Measurements from ENCODE around the gene TPSD1.
"Not testable (repeated sequence)": the region's sequence is repeated elsewhere in the genome, so short reads cannot be mapped to it uniquely, and the experiment has no call there.

The TPSD1 gene

DNA sequence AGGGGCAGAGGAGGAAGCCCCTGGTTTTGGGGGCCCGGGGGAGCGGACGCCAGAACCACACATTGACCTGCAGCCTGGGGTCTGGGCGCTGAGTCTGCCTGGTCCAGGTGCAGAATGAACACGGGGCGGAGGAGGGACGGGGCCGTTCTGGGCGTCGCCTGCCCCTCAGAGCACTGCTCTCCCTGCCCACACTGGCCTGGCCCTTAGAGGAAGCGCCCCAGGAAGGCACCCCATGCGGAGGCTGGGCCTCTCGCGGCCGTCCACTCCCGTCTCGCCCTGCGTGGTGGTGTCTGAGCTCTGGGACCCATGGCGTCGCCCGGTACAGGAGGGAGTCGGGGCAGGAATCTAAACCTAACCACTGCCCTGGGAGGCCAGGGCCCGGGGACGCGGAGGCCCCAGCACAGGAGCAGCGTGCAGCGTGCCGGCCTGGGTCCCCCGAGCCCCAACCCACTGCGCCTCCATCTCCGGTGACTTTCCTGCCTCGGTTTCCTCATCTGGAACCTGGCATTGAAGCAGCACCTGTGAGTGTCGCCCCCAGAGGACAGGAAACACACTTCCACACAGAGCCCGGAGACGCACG, 4.3 kb downstream of the TPSD1 start:
- Histone ChIP-seq H3K9ac (ENCODE audit: low read length) (no peak overlapping the region), H3K4me1 (ENCODE audit: control insufficient read depth, low read depth, low read length) (no peaks in the 10 kb centered on the region), H3K36me3 (ENCODE audit: control insufficient read depth, low read depth, low read length) (no peaks in the 10 kb centered on the region), H3K4me3 (ENCODE audit: low read length) (no peak overlapping the region), H3K27ac (ENCODE audit: low read length) (no peak overlapping the region), H3K9me3 (ENCODE audit: control insufficient read depth, low read depth, low read length) (no peaks in the 10 kb centered on the region), H3K27me3 (ENCODE audit: control insufficient read depth, insufficient read depth, low read length) (peaks cover 43% of the 10 kb centered on the region)

DNA sequence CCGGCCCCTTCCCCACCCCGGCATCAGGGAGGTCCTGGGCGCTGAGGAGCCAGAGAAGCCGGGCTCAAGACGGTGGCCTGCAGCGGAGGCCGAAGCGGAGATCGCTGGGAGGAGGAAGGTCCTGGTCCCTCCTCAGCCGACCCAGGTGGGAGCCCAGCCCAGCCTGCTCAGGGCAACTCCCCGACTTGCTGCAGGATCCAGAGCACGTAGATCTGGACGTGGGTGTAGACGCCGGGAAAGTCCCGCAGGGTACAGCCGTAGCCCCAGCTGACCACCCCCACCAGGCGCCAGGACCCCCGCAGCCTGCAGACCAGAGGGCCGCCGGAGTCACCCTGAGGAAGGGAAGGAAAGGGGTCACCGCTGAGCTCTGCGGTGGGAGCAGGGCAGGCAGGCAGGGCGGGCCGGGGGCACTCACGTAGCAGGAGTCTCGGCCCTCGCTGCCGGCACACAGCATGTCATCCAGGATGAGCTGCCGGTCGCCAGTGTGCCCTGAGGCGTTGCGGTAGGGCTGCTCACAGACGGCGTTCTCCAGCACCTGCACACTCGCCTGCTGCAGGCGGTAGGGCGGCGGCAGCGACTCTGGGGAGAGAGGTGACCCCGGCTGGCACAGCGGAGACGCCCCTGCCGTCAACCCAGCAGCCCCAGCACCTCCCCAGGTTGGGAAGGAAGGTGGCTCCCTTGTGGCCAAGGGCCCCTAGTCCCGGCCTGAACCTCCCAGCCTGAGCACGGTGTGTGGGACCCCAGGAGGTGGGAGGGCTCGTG, 5.4 kb downstream of the TPSD1 start:
- peaks cover 43% of the 10 kb centered on the region for H3K27me3 ChIP-seq (ENCODE audit: control insufficient read depth, insufficient read depth, low read length)
- no peak overlapping the region for H3K9ac ChIP-seq (ENCODE audit: low read length)
- H3K36me3 ChIP-seq (ENCODE audit: control insufficient read depth, low read depth, low read length): no peaks in the 10 kb centered on the region
- no peaks in the 10 kb centered on the region for H3K9me3 ChIP-seq (ENCODE audit: control insufficient read depth, low read depth, low read length)
- H3K27ac ChIP-seq (ENCODE audit: low read length): no peak overlapping the region
- no peaks in the 10 kb centered on the region for H3K4me1 ChIP-seq (ENCODE audit: control insufficient read depth, low read depth, low read length)
- H3K4me3 ChIP-seq (ENCODE audit: low read length): no peak overlapping the region

DNA sequence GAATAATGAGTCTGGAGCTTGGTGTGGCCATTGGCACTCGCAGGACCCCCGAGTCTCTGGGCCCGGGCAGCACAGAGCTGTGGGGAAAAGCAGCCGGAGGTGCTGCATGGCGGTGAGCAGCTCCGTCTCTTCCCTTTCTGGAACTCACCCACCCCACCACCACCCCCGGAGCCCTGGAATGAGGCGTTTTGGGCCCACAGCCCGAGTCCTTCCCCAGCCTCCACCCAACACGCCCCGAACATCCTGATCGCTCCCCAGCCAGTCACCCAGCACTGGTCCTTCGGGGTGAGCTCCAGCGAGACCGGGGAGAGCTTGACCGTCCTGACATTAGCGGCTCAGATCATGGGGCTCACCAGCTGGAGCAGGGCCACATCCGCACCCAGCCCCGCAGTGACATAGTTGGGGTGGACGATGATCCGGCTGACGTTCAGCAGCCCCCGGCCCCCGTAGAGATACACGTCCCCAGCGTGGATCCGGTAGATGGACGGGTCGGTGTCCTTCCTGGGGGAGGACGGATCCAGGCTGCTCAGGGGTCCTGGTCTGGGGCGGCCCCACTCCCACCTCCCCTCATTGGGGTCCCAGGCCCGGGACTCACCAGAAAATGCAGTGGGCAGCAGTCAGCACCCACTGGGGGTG, 6.5 kb downstream of the TPSD1 start:
- Histone ChIP-seq H3K4me3 (ENCODE audit: low read length) (no peak overlapping the region), H3K27ac (ENCODE audit: low read length) (no peak overlapping the region), H3K9me3 (ENCODE audit: control insufficient read depth, low read depth, low read length) (no peaks in the 10 kb centered on the region), H3K9ac (ENCODE audit: low read length) (no peak overlapping the region), H3K27me3 (ENCODE audit: control insufficient read depth, insufficient read depth, low read length) (peaks cover 40% of the 10 kb centered on the region), H3K4me1 (ENCODE audit: control insufficient read depth, low read depth, low read length) (no peaks in the 10 kb centered on the region), H3K36me3 (ENCODE audit: control insufficient read depth, low read depth, low read length) (no peaks in the 10 kb centered on the region)

DNA sequence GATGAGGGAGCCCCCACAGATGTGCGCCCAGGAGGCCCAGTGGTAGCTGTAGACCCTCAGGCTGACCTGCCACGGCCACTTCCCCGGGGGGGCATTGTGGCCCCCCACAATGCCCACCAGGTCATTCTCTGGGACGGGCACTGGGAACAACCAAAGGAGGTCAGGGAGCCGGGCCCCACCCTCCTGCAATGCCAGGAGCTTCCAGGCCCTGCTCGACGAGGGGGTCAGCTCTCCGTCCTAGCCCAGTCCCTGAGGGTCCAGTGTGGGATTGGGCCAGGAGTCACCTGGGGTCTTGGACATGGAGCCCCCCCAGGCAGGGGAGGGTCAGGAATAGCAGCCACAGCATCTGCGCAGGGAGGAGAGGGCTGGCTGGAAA, 7.0 kb downstream of the TPSD1 start:
- no peaks in the 10 kb centered on the region for H3K4me1 ChIP-seq (ENCODE audit: control insufficient read depth, low read depth, low read length)
- H3K9ac ChIP-seq (ENCODE audit: low read length): no peak overlapping the region
- H3K27me3 ChIP-seq (ENCODE audit: control insufficient read depth, insufficient read depth, low read length): peaks cover 39% of the 10 kb centered on the region
- no peaks in the 10 kb centered on the region for H3K9me3 ChIP-seq (ENCODE audit: control insufficient read depth, low read depth, low read length)
- H3K27ac ChIP-seq (ENCODE audit: low read length): no peak overlapping the region
- H3K36me3 ChIP-seq (ENCODE audit: control insufficient read depth, low read depth, low read length): no peaks in the 10 kb centered on the region
- H3K4me3 ChIP-seq (ENCODE audit: low read length): no peak overlapping the region

DNA sequence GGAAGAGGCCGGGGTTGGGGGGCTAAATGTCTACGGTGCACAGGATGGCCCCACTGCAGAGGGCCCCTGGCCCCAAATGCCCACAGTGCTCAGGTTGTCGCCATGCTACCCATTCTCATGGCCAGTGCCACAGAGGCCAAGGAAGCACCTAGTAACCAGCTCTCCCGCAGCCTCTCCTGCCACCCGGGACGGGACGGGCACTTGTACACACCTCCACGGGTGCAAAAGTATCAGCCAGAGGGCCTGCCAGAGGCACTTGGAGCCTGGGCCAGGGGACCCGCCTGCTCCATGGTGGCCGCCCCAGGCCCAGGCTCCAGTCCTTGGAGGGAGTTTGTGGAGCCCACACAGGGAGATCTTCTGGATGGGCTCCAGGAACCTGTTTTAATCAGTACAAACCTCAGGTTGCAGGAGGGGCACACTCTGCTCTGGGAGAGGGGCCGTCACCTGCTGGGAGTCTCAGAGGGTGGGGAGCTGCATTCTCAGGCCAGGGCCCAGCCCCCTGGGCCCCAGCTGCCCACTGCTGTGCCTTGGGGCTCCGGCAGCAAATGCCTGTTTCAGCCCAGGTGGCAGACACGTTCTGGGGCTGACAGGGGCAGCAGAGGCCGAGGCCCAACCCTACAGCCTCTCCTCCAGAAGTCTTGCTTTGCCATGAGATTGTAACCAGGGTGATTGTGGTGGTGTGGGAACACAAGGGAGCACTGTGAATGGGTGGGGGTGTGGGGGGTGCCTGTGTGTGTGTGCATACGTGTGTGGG, 7.9 kb downstream of the TPSD1 start:
- H3K9ac ChIP-seq (ENCODE audit: low read length): no peak overlapping the region
- no peak overlapping the region for H3K4me3 ChIP-seq (ENCODE audit: low read length)
- no peaks in the 10 kb centered on the region for H3K9me3 ChIP-seq (ENCODE audit: control insufficient read depth, low read depth, low read length)
- H3K4me1 ChIP-seq (ENCODE audit: control insufficient read depth, low read depth, low read length): no peaks in the 10 kb centered on the region
- H3K27me3 ChIP-seq (ENCODE audit: control insufficient read depth, insufficient read depth, low read length): peaks cover 38% of the 10 kb centered on the region
- no peaks in the 10 kb centered on the region for H3K36me3 ChIP-seq (ENCODE audit: control insufficient read depth, low read depth, low read length)
- H3K27ac ChIP-seq (ENCODE audit: low read length): no peak overlapping the region

DNA sequence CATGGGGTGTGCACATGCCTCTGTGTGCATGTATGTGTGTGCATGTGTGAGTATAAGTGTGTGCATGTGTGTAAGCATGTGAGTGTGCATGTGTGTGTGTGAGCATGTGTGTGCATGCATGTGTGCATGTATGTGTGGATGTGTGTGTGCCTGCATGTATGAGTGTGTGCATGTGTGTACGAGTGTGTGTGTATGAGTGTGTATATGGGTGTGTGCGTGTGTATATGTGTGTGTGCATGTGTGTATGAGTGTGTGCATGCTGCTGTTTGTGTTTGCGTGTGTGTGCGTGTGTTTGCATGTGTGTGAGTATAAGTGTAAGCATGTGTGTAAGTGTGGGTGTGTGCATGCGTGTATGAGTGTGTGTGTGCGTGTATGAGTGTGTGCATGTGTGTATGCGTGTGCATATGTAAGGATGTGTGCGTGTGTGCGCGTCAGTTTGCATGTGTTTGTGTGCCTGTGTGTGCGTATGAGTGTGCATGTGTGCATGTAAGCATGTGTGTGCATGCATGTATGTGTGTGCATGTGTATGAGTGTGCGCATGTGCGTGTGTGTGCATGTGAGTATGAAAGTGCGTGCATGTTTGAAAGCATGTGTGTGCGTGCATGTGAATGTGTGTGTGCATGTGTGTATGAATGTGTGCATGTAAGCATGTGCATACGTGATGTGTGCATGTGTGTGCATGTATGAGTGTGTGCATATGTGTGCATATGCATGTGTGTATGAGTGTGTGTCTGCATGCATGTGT, 8.6 kb downstream of the TPSD1 start:
- Histone ChIP-seq H3K9ac (ENCODE audit: low read length) (no peak overlapping the region), H3K4me1 (ENCODE audit: control insufficient read depth, low read depth, low read length) (no peaks in the 10 kb centered on the region), H3K4me3 (ENCODE audit: low read length) (no peak overlapping the region), H3K9me3 (ENCODE audit: control insufficient read depth, low read depth, low read length) (no peaks in the 10 kb centered on the region), H3K36me3 (ENCODE audit: control insufficient read depth, low read depth, low read length) (no peaks in the 10 kb centered on the region), H3K27ac (ENCODE audit: low read length) (no peak overlapping the region), H3K27me3 (ENCODE audit: control insufficient read depth, insufficient read depth, low read length) (peaks cover 30% of the 10 kb centered on the region)

DNA sequence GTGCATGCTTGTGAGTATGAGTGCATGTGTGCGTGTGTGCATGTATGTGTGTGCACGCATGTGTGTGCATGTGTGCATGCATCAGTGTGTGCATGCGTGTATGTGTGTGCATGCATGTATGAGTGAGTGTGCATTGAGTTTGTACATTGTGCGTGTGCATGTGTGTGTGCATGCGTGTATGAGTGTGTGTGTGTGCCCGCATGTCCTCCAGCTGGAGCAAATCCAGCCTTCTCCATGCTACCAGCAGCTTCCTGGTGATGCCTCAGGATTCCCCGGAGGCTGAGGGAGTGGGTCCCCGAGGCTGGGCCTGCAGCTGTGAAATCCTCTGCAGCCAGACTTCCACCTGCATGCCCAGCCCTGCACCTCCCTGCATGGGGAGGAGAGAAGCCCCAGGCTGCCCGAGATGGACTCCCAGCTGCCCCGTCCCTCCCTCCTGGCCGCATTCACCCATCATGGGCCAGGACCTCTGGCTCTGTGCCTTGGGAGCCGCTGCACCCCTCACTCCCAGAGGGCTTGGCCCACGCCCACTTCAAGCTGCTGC, 9.3 kb downstream of the TPSD1 start:
- Histone ChIP-seq H3K9me3 (ENCODE audit: control insufficient read depth, low read depth, low read length) (no peaks in the 10 kb centered on the region), H3K9ac (ENCODE audit: low read length) (no peak overlapping the region), H3K4me1 (ENCODE audit: control insufficient read depth, low read depth, low read length) (no peaks in the 10 kb centered on the region), H3K36me3 (ENCODE audit: control insufficient read depth, low read depth, low read length) (no peaks in the 10 kb centered on the region), H3K27me3 (ENCODE audit: control insufficient read depth, insufficient read depth, low read length) (peaks cover 24% of the 10 kb centered on the region), H3K4me3 (ENCODE audit: low read length) (no peak overlapping the region), H3K27ac (ENCODE audit: low read length) (no peak overlapping the region)

DNA sequence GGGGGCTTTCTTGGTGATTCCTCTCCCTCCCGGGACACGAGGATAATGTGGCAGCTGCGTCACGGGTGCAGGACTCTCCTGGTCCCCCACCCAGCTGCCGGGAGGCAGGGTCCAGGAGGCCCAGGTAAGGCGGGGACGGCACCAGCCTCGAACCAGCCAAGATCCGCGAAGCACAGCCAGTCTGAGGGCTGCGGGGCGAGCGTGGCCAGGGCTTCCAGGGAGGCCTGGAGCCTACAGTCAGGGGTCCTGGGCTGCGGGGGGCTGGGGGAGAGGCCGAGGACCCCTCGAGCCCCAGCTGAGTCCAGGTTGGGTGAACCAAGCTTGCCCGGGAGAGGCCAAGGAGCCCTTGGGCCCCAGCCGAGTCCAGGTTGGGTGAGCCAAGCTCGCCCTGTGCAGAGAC, 10.0 kb downstream of the TPSD1 start:
- Histone ChIP-seq H3K27ac (ENCODE audit: low read length) (no peak overlapping the region), H3K27me3 (ENCODE audit: control insufficient read depth, insufficient read depth, low read length) (peaks cover 17% of the 10 kb centered on the region), H3K4me3 (ENCODE audit: low read length) (no peak overlapping the region), H3K4me1 (ENCODE audit: control insufficient read depth, low read depth, low read length) (no peaks in the 10 kb centered on the region), H3K36me3 (ENCODE audit: control insufficient read depth, low read depth, low read length) (no peaks in the 10 kb centered on the region), H3K9me3 (ENCODE audit: control insufficient read depth, low read depth, low read length) (no peaks in the 10 kb centered on the region), H3K9ac (ENCODE audit: low read length) (no peak overlapping the region)

DNA sequence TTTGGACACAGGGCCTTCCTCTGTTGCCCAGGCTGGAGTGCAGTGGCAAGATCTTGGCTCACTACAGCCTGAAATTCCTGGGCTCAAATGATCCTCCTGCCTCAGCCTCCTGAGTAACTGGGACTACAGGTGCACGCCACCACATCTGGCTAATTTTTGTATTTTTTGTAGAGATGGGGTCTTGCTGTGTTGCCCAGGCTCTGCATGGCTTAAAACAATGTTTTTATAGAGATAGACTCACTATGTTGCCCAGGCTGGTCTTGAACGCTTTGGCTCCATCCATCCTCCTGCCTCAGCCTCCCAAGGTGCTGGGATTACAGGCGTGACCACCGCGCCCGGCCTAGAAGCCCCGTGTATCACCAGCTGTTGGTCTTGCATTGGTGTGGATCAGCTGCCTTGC, 13.5 kb downstream of the TPSD1 start:
- not testable (repeated sequence) for H3K27ac ChIP-seq (ENCODE audit: low read length); H3K9ac ChIP-seq (ENCODE audit: low read length); H3K4me1 ChIP-seq (ENCODE audit: control insufficient read depth, low read depth, low read length); H3K9me3 ChIP-seq (ENCODE audit: control insufficient read depth, low read depth, low read length); H3K36me3 ChIP-seq (ENCODE audit: control insufficient read depth, low read depth, low read length); H3K27me3 ChIP-seq (ENCODE audit: control insufficient read depth, insufficient read depth, low read length); H3K4me3 ChIP-seq (ENCODE audit: low read length)

DNA sequence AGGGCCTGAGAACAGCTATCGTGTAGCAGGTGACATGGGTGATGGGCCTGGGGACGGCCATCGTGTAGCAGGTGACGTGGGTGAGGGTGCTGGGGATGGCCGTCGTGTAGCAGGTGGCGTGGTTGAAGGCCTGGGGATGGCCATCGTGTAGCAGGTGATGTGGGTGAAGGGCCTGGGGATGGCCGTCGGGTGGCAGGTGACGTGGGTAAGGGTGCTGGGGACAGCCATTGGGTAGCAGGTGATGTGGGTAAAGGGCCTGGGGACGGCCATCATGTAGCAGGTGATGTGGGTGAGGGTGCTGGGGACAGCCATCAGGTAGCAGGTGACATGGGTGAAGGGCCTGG, 15.5 kb downstream of the TPSD1 start:
- H3K36me3 ChIP-seq (ENCODE audit: control insufficient read depth, low read depth, low read length): no peaks in the 10 kb centered on the region
- peaks cover 5% of the 10 kb centered on the region for H3K27me3 ChIP-seq (ENCODE audit: control insufficient read depth, insufficient read depth, low read length)
- H3K4me3 ChIP-seq (ENCODE audit: low read length): no peak overlapping the region
- H3K9me3 ChIP-seq (ENCODE audit: control insufficient read depth, low read depth, low read length): no peaks in the 10 kb centered on the region
- no peaks in the 10 kb centered on the region for H3K4me1 ChIP-seq (ENCODE audit: control insufficient read depth, low read depth, low read length)
- no peak overlapping the region for H3K9ac ChIP-seq (ENCODE audit: low read length)
- H3K27ac ChIP-seq (ENCODE audit: low read length): no peak overlapping the region

Data from iPS-18a (cell line).